Parathyroid adenoma (tissue), 2 donors: ENCODE results near the gene ADAMTS16.

Source experiments
- H2AFZ ChIP-seq: fragments of 300-600 bp; sonication (generic); one replicate; pipeline ENCODE4 v1.7.0; 2017; ENCODE audit warnings: antibody characterized with exemption, mild to moderate bottlenecking
- H3K27ac ChIP-seq: fragments of 300-600 bp; sonication (generic); one replicate; pipeline ENCODE4 v1.7.0; 2017
- H3K27me3 ChIP-seq: fragments of 300-600 bp; sonication (generic); one replicate; pipeline ENCODE4 v1.7.0; 2017; ENCODE audit warnings: low read length; ENCODE audit not compliant: control insufficient read depth, insufficient read depth
- H3K36me3 ChIP-seq: fragments of 300-600 bp; sonication (generic); one replicate; pipeline ENCODE4 v1.7.0; 2017; ENCODE audit warnings: low read length; ENCODE audit not compliant: control insufficient read depth, insufficient read depth
- H3K4me1 ChIP-seq: fragments of 300-600 bp; sonication (generic); one replicate; pipeline ENCODE4 v1.7.0; 2017; ENCODE audit warnings: control low read depth
- H3K4me2 ChIP-seq: fragments of 300-600 bp; sonication (generic); one replicate; pipeline ENCODE4 v1.7.0; 2017; ENCODE audit warnings: low read length
- H3K4me3 ChIP-seq: fragments of 300-600 bp; sonication (generic); one replicate; pipeline ENCODE4 v1.7.0; 2017; ENCODE audit warnings: low read depth, low read length
- H3K79me2 ChIP-seq: fragments of 300-600 bp; sonication (generic); one replicate; pipeline ENCODE4 v1.7.0; 2017; ENCODE audit warnings: control low read depth
- H3K9ac ChIP-seq: fragments of 300-600 bp; sonication (generic); one replicate; pipeline ENCODE4 v1.7.0; 2017; ENCODE audit warnings: mild to moderate bottlenecking
- H3K9me3 ChIP-seq: fragments of 300-600 bp; sonication (generic); one replicate; pipeline ENCODE4 v1.7.0; 2017; ENCODE audit warnings: low read length; ENCODE audit not compliant: control insufficient read depth
- CTCF ChIP-seq: fragments of 300-600 bp; sonication (generic); IDR thresholded peaks from one replicate; pipeline ENCODE4 v1.7.0; 2017; ENCODE audit warnings: antibody characterized with exemption, mild to moderate bottlenecking
- donor health status: primary hyperparathyroidism.

ADAMTS16 gene

GRCh38 chr5:5149154-5149553 is 9.0 kb downstream of the ADAMTS16 start:
- Histone ChIP-seq H3K4me1 (no peaks in the 10 kb centered on the region), H3K27ac (no peak overlapping the region), H3K4me3 (no peak overlapping the region), H3K9me3 (no peaks in the 10 kb centered on the region), H3K4me2 (no peak overlapping the region), H3K9ac (no peak overlapping the region), H3K36me3 (no peaks in the 10 kb centered on the region), H3K27me3 (no peaks in the 10 kb centered on the region), H3K79me2 (no peaks in the 10 kb centered on the region), H2AFZ (no peak overlapping the region)
- TF ChIP-seq CTCF = no peak

- TF ChIP-seq CTCF = no peak
- H3K9ac ChIP-seq = no peak overlapping the region
- no peaks in the 10 kb centered on the region for H3K79me2 ChIP-seq
- no peaks in the 10 kb centered on the region for H3K27me3 ChIP-seq
- no peak overlapping the region for H3K27ac ChIP-seq
- no peaks in the 10 kb centered on the region for H3K4me1 ChIP-seq
- H3K9me3 ChIP-seq = no peaks in the 10 kb centered on the region
- H3K4me3 ChIP-seq = no peak overlapping the region
- no peak overlapping the region for H3K4me2 ChIP-seq
- no peaks in the 10 kb centered on the region for H3K36me3 ChIP-seq
- H2AFZ ChIP-seq = no peak overlapping the region
Measured at GRCh38 chr5:5150667-5151066, 10.5 kb downstream of the ADAMTS16 start.

GRCh38 chr5:5154733-5155132 is 14.6 kb downstream of the ADAMTS16 start:
- H3K27ac ChIP-seq = no peak overlapping the region
- H3K27me3 ChIP-seq = no peaks in the 10 kb centered on the region
- no peak for TF ChIP-seq CTCF
- no peak overlapping the region for H3K9ac ChIP-seq
- no peaks in the 10 kb centered on the region for H3K9me3 ChIP-seq
- H3K4me3 ChIP-seq = no peak overlapping the region
- no peaks in the 10 kb centered on the region for H3K79me2 ChIP-seq
- H2AFZ ChIP-seq = no peak overlapping the region
- no peak overlapping the region for H3K4me2 ChIP-seq
- H3K4me1 ChIP-seq = no peaks in the 10 kb centered on the region
- no peaks in the 10 kb centered on the region for H3K36me3 ChIP-seq

- H3K36me3 ChIP-seq = no peaks in the 10 kb centered on the region
Measured at GRCh38 chr5:5155617-5156016, 15.5 kb downstream of the ADAMTS16 start.

More at GRCh38 chr5:5155617-5156016, 15.5 kb downstream of the ADAMTS16 start:
- Histone ChIP-seq H3K4me1 (no peaks in the 10 kb centered on the region), H3K27ac (no peak overlapping the region), H3K9ac (no peak overlapping the region), H3K4me2 (no peak overlapping the region), H3K79me2 (no peaks in the 10 kb centered on the region), H3K27me3 (no peaks in the 10 kb centered on the region), H3K9me3 (no peaks in the 10 kb centered on the region), H2AFZ (no peak overlapping the region), H3K4me3 (no peak overlapping the region)
- TF ChIP-seq CTCF = no peak
